ENCODE data around the gene ASH1L. TPM values are rescaled to one million over a fixed set of nuclear protein-coding genes. Genes with fewer than 3 reads are reported as not detected.

The ASH1L gene
- total RNA-seq, 2 experiments from 2014 or later, result 35.9 to 42.0 TPM

GRCh38 chr1:155325603-155325893 lies 237.1 kb downstream of the ASH1L start:
- CTCF ChIA-PET, result no interaction called here
- Mint-ChIP-seq H3K9me3 (no peaks in the 10 kb centered on the region), H3K4me1 (peaks cover 36% of the 10 kb centered on the region), H3K27ac (peak overlapping the region; percentile 9), H3K4me3 (peak overlapping the region; percentile 85), H3K27me3 (no peaks in the 10 kb centered on the region), H3K36me3 (ENCODE audit: low read depth) (peaks cover 15% of the 10 kb centered on the region)
- POLR2A ChIA-PET, result interaction anchor here (1.1 to 6.2 kb wide), 4 partner anchors 16 to 238 kb away, joined by 3 to 50 read pairs (median 12); partner anchors contain the start of genes ASH1L, FDPS, MTX1 and SCAMP3
- DNase-seq, result no peak

GRCh38 chr1:155324717-155325602 lies 237.6 kb downstream of the ASH1L start:
- ChIA-PET POLR2A (interaction anchor here (0.6 to 6.2 kb wide), 11 partner anchors 15 to 420 kb away, joined by 3 to 50 read pairs (median 3); partner anchors contain the start of genes ASH1L, CLK2, FDPS and MTX1), CTCF (interaction anchor here (1.3 to 5.5 kb wide), 8 partner anchors 15 to 152 kb away, joined by 3 to 78 read pairs (median 8); partner anchors contain the start of genes FDPS, KRTCAP2 and SCAMP3)
- DNase-seq, result peak; percentile 32
- Mint-ChIP-seq H3K27ac (peak overlapping the region; percentile 21), H3K9me3 (no peaks in the 10 kb centered on the region), H3K4me3 (peak overlapping the region; percentile 85), H3K36me3 (ENCODE audit: low read depth) (peaks cover 16% of the 10 kb centered on the region), H3K4me1 (peaks cover 40% of the 10 kb centered on the region), H3K27me3 (no peaks in the 10 kb centered on the region)

- peaks cover 45% of the 10 kb centered on the region for H3K4me1 Mint-ChIP-seq
- DNase-seq, result peak; percentile 92
- POLR2A ChIA-PET, result interaction anchor here (0.6 to 6.2 kb wide), 22 partner anchors 10 to 421 kb away, joined by 3 to 50 read pairs (median 3); partner anchors contain the start of genes ASH1L, CLK2, ENTREP3 and FDPS
- no peaks in the 10 kb centered on the region for H3K9me3 Mint-ChIP-seq
- CTCF ChIA-PET, result interaction anchor here (0.7 to 5.5 kb wide), 26 partner anchors 12 to 268 kb away, joined by 3 to 78 read pairs (median 5); partner anchors contain the start of genes CLK2, FDPS, KRTCAP2 and SCAMP3
- H3K27ac Mint-ChIP-seq, result peak overlapping the region; percentile 78
- H3K27me3 Mint-ChIP-seq, result no peaks in the 10 kb centered on the region
- H3K4me3 Mint-ChIP-seq, result peak overlapping the region; percentile 85
- H3K36me3 Mint-ChIP-seq (ENCODE audit: low read depth), result peaks cover 21% of the 10 kb centered on the region
Observed at GRCh38 chr1:155324037-155324716, 238.4 kb downstream of the ASH1L start.

- peaks cover 48% of the 10 kb centered on the region for H3K4me1 Mint-ChIP-seq
- POLR2A ChIA-PET, result interaction anchor here (0.7 to 6.2 kb wide), 20 partner anchors 11 to 422 kb away, joined by 3 to 50 read pairs (median 3); partner anchors contain the start of genes CLK2, ENTREP3, FDPS and KRTCAP2
Observed at GRCh38 chr1:155323729-155324036, 238.9 kb downstream of the ASH1L start.

GRCh38 chr1:155322953-155323728 lies 239.5 kb downstream of the ASH1L start:
- Mint-ChIP-seq H3K27me3 (no peaks in the 10 kb centered on the region), H3K9me3 (no peaks in the 10 kb centered on the region), H3K36me3 (ENCODE audit: low read depth) (peaks cover 32% of the 10 kb centered on the region), H3K4me3 (peak overlapping the region; percentile 85), H3K4me1 (peaks cover 48% of the 10 kb centered on the region), H3K27ac (peak overlapping the region; percentile 78)
- ChIA-PET POLR2A (interaction anchor here (0.7 to 6.2 kb wide), 19 partner anchors 11 to 422 kb away, joined by 3 to 50 read pairs (median 3); partner anchors contain the start of genes CLK2, ENTREP3, FDPS and KRTCAP2), CTCF (interaction anchor here (0.7 to 5.5 kb wide), 29 partner anchors 11 to 269 kb away, joined by 3 to 78 read pairs (median 5); partner anchors contain the start of genes CLK2, FDPS, KRTCAP2 and MTX1)
- peak; percentile 87 for DNase-seq

More at GRCh38 chr1:155323729-155324036, 238.9 kb downstream of the ASH1L start:
- Mint-ChIP-seq H3K9me3 (no peaks in the 10 kb centered on the region), H3K36me3 (ENCODE audit: low read depth) (peaks cover 26% of the 10 kb centered on the region), H3K27me3 (no peaks in the 10 kb centered on the region), H3K27ac (peak overlapping the region; percentile 78), H3K4me3 (peak overlapping the region; percentile 85)
- DNase-seq, result peak; percentile 90
- CTCF ChIA-PET, result interaction anchor here (0.7 to 5.5 kb wide), 26 partner anchors 11 to 269 kb away, joined by 3 to 78 read pairs (median 5); partner anchors contain the start of genes CLK2, FDPS, KRTCAP2 and SCAMP3

GRCh38 chr1:155322571-155322952 lies 240.0 kb downstream of the ASH1L start:
- ChIA-PET POLR2A (interaction anchor here (1.6 to 6.2 kb wide), 7 partner anchors 13 to 129 kb away, joined by 6 to 50 read pairs (median 20); partner anchors contain the start of genes CLK2, FDPS and SCAMP3), CTCF (interaction anchor here (1.0 to 5.5 kb wide), 10 partner anchors 10 to 237 kb away, joined by 3 to 78 read pairs (median 4); partner anchors contain the start of genes CLK2, MTX1, SCAMP3 and THBS3)
- H3K27me3 Mint-ChIP-seq, result no peaks in the 10 kb centered on the region
- peaks cover 50% of the 10 kb centered on the region for H3K4me1 Mint-ChIP-seq
- DNase-seq, result peak; percentile 32
- H3K4me3 Mint-ChIP-seq, result peak overlapping the region; percentile 66
- no peaks in the 10 kb centered on the region for H3K9me3 Mint-ChIP-seq
- H3K27ac Mint-ChIP-seq, result peak overlapping the region; percentile 19
- peaks cover 32% of the 10 kb centered on the region for H3K36me3 Mint-ChIP-seq (ENCODE audit: low read depth)

GRCh38 chr1:155321639-155322503 lies 240.7 kb downstream of the ASH1L start:
- peak overlapping the region; percentile 19 for H3K27ac Mint-ChIP-seq
- H3K4me1 Mint-ChIP-seq, result peaks cover 50% of the 10 kb centered on the region
- POLR2A ChIA-PET, result interaction anchor here (0.6 to 6.2 kb wide), 7 partner anchors 12 to 78 kb away, joined by 3 to 50 read pairs (median 10); partner anchors contain the start of genes CLK2 and FDPS
- no peaks in the 10 kb centered on the region for H3K9me3 Mint-ChIP-seq
- H3K36me3 Mint-ChIP-seq (ENCODE audit: low read depth), result peaks cover 32% of the 10 kb centered on the region
- H3K27me3 Mint-ChIP-seq, result no peaks in the 10 kb centered on the region
- CTCF ChIA-PET, result interaction anchor here (1.0 to 5.5 kb wide), 11 partner anchors 10 to 236 kb away, joined by 3 to 78 read pairs (median 4); partner anchors contain the start of genes CLK2, FDPS, MTX1 and SCAMP3
- peak overlapping the region; percentile 66 for H3K4me3 Mint-ChIP-seq
- DNase-seq, result no peak

GRCh38 chr1:155320661-155321617 lies 241.7 kb downstream of the ASH1L start, which contains the start of gene RUSC1:
Gene RUSC1, plus strand, starts transcription at chr1:155320894. Its CDS starts 880 bp downstream, at chr1:155321774.
- ChIA-PET POLR2A (interaction anchor here (0.6 to 6.2 kb wide), 7 partner anchors 11 to 77 kb away, joined by 3 to 50 read pairs (median 3); partner anchors contain the start of gene FDPS), CTCF (interaction anchor here (0.6 to 5.5 kb wide), 9 partner anchors 9 to 236 kb away, joined by 3 to 78 read pairs (median 4); partner anchors contain the start of genes FDPS and THBS3)
- DNase-seq, result peak; percentile 79
- Mint-ChIP-seq H3K36me3 (ENCODE audit: low read depth) (peaks cover 36% of the 10 kb centered on the region), H3K9me3 (no peaks in the 10 kb centered on the region), H3K27me3 (no peaks in the 10 kb centered on the region), H3K4me3 (peak within 1 kb of the TSS; percentile 66), H3K27ac (peak within 1 kb of the TSS; percentile 46), H3K4me1 (peaks cover 46% of the 10 kb centered on the region)

- Mint-ChIP-seq H3K36me3 (ENCODE audit: low read depth) (peaks cover 36% of the 10 kb centered on the region), H3K4me1 (peaks cover 41% of the 10 kb centered on the region), H3K27me3 (no peaks in the 10 kb centered on the region), H3K4me3 (peak overlapping the region; percentile 66), H3K27ac (peak overlapping the region; percentile 46), H3K9me3 (no peaks in the 10 kb centered on the region)
- POLR2A ChIA-PET, result interaction anchor here (1.0 to 6.2 kb wide), 5 partner anchors 10 to 70 kb away, joined by 3 to 50 read pairs (median 3); partner anchors contain the start of genes ENTREP3 and FDPS
- peak; percentile 22 for DNase-seq
- CTCF ChIA-PET, result interaction anchor here (0.6 to 5.5 kb wide), 7 partner anchors 9 to 235 kb away, joined by 3 to 78 read pairs (median 3); partner anchors contain the start of genes FDPS and THBS3
Observed at GRCh38 chr1:155320252-155320651, 242.4 kb downstream of the ASH1L start.

GRCh38 chr1:155319536-155319935 lies 243.1 kb downstream of the ASH1L start:
- Mint-ChIP-seq H3K4me3 (no peak overlapping the region), H3K27me3 (no peaks in the 10 kb centered on the region), H3K4me1 (peaks cover 38% of the 10 kb centered on the region), H3K9me3 (no peaks in the 10 kb centered on the region), H3K36me3 (ENCODE audit: low read depth) (peaks cover 41% of the 10 kb centered on the region), H3K27ac (no peak overlapping the region)
- no peak for DNase-seq
- CTCF ChIA-PET, result interaction anchor here (1.4 to 5.5 kb wide), 2 partner anchors 68 to 112 kb away, joined by 4 to 78 read pairs; partner anchors contain the start of gene THBS3
- POLR2A ChIA-PET, result interaction anchor here (0.7 to 6.2 kb wide), 6 partner anchors 10 to 217 kb away, joined by 3 to 50 read pairs (median 7); partner anchors contain the start of genes CLK2, ENTREP3 and FDPS
